ENCODE measurements around the gene CLTCL1. TPM values are rescaled to one million over a fixed set of nuclear protein-coding genes. Genes with fewer than 3 reads are reported as not detected.

CLTCL1 gene
- total and polyA plus RNA-seq, 9 of the 15 experiments (the other 6 are each of a cell fraction or from before 2014, with no cell fraction given): 1.1 to 11.7 (median 5.0) TPM

DNA sequence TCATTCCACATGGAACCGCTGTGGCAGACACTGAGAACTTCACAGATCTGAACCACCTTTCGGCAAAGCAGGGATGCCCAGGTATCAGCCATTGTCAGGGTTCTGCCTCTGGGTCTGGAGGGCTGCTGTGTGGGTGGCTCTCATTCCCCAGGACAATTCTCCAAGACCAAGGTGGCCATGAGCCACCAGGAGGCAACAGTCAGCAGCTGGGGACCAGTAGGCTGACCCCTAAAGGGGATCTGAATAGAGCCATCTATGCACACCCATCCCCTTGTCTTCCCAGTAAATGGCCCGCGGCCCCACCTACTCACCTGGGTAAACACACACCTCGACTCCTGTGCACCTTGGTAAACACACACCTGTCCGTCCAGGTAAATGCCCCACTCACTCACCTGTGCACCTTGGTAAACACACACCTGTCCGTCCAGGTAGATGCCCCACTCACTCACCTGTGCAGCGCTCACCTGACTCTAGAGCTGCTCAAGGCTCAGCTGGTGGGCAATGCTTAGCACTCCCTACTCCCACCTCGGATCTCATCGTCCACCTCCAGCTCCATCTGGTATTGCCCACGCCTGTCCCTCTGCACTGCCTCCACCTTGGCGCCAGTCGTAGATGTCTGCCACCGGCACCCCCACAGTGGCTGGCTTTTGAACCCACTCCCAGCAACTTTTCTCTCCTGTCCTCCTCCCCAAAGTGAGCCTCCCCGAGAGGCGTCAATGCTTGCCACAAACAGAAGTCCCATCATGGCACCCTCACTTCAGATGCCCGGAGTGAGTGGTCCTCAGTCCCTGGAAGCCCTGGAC, 123.2 kb downstream of the CLTCL1 start (continued):
- TF ChIP-seq HMGN3 (IDR thresholded peaks at IDR 0.05; ENCODE audit: borderline replicate concordance, extremely low read depth, insufficient read length, low read depth, low read length) (no peak), RCOR1 (IDR thresholded peaks at IDR 0.05; ENCODE audit: borderline replicate concordance in 1 of 2, low read depth in 2 of 2, low read length in 2 of 2) (peak in 1 of 2 experiments; percentile 63; a peak in 2 of 4 replicates), ARHGAP35 (IDR thresholded peaks at IDR 0.05; ENCODE audit: partially characterized antibody) (peak; percentile 26), ZNF3 (CRISPR knock-in tag; IDR thresholded peaks at IDR 0.05) (no peak), ERF (CRISPR knock-in tag; IDR thresholded peaks at IDR 0.05) (0 out of 2 replicates have a peak, but pooled peaks have one; percentile 36), EHMT2 (IDR thresholded peaks at IDR 0.05) (peak; percentile 33; the same call in 1 of the 2 replicates), SMARCA5 (IDR thresholded peaks at IDR 0.05) (peak; percentile 35; the same call in 1 of the 2 replicates), CXXC5 (CRISPR knock-in tag; IDR thresholded peaks at IDR 0.05) (no peak), MTA1 (IDR thresholded peaks at IDR 0.05; ENCODE audit: borderline replicate concordance) (peak; percentile 88), EP300 (IDR thresholded peaks at IDR 0.05; ENCODE audit: low read length) (peak; percentile 20; the same call in 1 of the 2 replicates), BACH1 (tag; IDR thresholded peaks at IDR 0.05) (no peak), SMC3 (conservative IDR thresholded peaks at IDR 0.05; ENCODE audit: insufficient read depth, low read depth, low read length) (peak; percentile 49; the same call in 1 of the 2 replicates), HDAC6 (IDR thresholded peaks at IDR 0.05; ENCODE audit: low read depth, low read length) (peak; percentile 54; the same call in 1 of the 2 replicates), OTX1 (CRISPR knock-in tag; IDR thresholded peaks at IDR 0.05) (0 out of 2 replicates have a peak, but pooled peaks have one; percentile 3), BCOR (IDR thresholded peaks at IDR 0.05) (0 out of 2 replicates have a peak, but pooled peaks have one; percentile 8), RAD21 (CRISPR knock-in tag; conservative IDR thresholded peaks at IDR 0.05 in 1 of 2, IDR thresholded peaks at IDR 0.05 in 1 of 2) (peak in 1 of 2 experiments; percentile 55; a peak in 2 of 4 replicates)
- TF ChIP-seq, protein P1, sequence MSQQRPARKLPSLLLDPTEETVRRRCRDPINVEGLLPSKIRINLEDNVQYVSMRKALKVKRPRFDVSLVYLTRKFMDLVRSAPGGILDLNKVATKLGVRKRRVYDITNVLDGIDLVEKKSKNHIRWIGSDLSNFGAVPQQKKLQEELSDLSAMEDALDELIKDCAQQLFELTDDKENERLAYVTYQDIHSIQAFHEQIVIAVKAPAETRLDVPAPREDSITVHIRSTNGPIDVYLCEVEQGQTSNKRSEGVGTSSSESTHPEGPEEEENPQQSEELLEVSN (IDR thresholded peaks at IDR 0.05; ENCODE audit: borderline replicate concordance in 1 of 2, extremely low read depth in 1 of 2, insufficient read depth in 1 of 2, insufficient read length in 1 of 2, low read depth in 1 of 2, low read length in 1 of 2, poor library complexity in 1 of 2, severe bottlenecking in 1 of 2): peak in 1 of 2 experiments; percentile 8
- TF ChIP-seq, protein P2, sequence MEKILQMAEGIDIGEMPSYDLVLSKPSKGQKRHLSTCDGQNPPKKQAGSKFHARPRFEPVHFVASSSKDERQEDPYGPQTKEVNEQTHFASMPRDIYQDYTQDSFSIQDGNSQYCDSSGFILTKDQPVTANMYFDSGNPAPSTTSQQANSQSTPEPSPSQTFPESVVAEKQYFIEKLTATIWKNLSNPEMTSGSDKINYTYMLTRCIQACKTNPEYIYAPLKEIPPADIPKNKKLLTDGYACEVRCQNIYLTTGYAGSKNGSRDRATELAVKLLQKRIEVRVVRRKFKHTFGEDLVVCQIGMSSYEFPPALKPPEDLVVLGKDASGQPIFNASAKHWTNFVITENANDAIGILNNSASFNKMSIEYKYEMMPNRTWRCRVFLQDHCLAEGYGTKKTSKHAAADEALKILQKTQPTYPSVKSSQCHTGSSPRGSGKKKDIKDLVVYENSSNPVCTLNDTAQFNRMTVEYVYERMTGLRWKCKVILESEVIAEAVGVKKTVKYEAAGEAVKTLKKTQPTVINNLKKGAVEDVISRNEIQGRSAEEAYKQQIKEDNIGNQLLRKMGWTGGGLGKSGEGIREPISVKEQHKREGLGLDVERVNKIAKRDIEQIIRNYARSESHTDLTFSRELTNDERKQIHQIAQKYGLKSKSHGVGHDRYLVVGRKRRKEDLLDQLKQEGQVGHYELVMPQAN (IDR thresholded peaks at IDR 0.05; ENCODE audit: borderline replicate concordance): 0 out of 2 replicates have a peak, but pooled peaks have one; percentile 16
- TF ChIP-seq, protein P3, sequence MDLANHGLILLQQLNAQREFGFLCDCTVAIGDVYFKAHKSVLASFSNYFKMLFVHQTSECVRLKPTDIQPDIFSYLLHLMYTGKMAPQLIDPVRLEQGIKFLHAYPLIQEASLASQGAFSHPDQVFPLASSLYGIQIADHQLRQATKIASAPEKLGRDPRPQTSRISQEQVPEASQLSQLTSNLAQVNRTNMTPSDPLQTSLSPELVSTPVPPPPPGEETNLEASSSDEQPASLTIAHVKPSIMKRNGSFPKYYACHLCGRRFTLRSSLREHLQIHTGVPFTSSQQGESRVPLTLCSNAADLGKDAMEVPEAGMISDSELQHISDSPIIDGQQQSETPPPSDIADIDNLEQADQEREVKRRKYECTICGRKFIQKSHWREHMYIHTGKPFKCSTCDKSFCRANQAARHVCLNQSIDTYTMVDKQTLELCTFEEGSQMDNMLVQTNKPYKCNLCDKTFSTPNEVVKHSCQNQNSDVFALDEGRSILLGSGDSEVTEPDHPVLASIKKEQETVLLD (IDR thresholded peaks at IDR 0.05): peak; percentile 83
- TF ChIP-seq, protein P4, sequence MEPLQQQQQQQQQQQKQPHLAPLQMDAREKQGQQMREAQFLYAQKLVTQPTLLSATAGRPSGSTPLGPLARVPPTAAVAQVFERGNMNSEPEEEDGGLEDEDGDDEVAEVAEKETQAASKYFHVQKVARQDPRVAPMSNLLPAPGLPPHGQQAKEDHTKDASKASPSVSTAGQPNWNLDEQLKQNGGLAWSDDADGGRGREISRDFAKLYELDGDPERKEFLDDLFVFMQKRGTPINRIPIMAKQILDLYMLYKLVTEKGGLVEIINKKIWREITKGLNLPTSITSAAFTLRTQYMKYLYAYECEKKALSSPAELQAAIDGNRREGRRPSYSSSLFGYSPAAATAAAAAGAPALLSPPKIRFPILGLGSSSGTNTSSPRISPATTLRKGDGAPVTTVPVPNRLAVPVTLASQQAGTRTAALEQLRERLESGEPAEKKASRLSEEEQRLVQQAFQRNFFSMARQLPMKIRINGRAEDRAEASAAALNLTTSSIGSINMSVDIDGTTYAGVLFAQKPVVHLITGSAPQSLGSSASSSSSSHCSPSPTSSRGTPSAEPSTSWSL (CRISPR knock-in tag; IDR thresholded peaks at IDR 0.05; ENCODE audit: borderline replicate concordance): 0 out of 2 replicates have a peak, but pooled peaks have one; percentile 8
